ENCODE measurements around the gene CCDC40.
"Not testable (repeated sequence)": the region's sequence is repeated elsewhere in the genome, so short reads cannot be mapped to it uniquely, and the experiment has no call there.

DNA sequence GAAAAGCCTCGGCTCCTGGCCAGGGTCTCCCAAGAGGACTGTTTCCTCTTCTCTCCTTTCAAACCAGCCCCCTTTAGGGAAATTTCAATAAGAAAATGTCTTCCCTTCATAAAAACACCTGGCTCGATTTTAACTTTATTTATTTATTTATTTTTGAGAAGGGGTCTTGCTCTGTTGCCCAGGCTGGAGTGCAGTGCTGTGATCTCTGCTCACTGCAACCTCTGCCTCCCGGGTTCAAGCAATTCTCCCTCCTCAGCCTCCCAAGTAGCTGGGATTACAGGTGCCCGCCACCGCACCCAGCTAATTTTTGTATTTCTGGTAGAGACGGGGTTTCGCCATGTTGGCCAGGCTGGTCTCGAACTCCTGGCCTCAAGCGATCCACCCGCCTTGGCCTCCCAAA is 10.3 kb downstream of the CCDC40 start:
- not testable (repeated sequence) for TF ChIP-seq ZBED1 (IDR thresholded peaks at IDR 0.05; ENCODE audit: borderline replicate concordance); NBN (IDR thresholded peaks at IDR 0.05)
- TF ChIP-seq, protein P1, sequence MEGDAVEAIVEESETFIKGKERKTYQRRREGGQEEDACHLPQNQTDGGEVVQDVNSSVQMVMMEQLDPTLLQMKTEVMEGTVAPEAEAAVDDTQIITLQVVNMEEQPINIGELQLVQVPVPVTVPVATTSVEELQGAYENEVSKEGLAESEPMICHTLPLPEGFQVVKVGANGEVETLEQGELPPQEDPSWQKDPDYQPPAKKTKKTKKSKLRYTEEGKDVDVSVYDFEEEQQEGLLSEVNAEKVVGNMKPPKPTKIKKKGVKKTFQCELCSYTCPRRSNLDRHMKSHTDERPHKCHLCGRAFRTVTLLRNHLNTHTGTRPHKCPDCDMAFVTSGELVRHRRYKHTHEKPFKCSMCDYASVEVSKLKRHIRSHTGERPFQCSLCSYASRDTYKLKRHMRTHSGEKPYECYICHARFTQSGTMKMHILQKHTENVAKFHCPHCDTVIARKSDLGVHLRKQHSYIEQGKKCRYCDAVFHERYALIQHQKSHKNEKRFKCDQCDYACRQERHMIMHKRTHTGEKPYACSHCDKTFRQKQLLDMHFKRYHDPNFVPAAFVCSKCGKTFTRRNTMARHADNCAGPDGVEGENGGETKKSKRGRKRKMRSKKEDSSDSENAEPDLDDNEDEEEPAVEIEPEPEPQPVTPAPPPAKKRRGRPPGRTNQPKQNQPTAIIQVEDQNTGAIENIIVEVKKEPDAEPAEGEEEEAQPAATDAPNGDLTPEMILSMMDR (IDR thresholded peaks at IDR 0.05 in 2 of 3, conservative IDR thresholded peaks at IDR 0.05 in 1 of 3; ENCODE audit: control insufficient read depth in 2 of 3, extremely low read depth in 1 of 3, insufficient read depth in 1 of 3, low read depth in 3 of 3, low read length in 3 of 3), result not testable (repeated sequence)
